HG02884 (cell line): ENCODE measurements around the gene RHO.

Experiments
- ATAC-seq: cut with Tn5 transposase; IDR thresholded peaks from one replicate; pipeline ENCODE4 v1.9.1; 2021; ENCODE audit warnings: mild to moderate bottlenecking, moderate library complexity; ENCODE audit not compliant: unreplicated experiment

The RHO gene

DNA sequence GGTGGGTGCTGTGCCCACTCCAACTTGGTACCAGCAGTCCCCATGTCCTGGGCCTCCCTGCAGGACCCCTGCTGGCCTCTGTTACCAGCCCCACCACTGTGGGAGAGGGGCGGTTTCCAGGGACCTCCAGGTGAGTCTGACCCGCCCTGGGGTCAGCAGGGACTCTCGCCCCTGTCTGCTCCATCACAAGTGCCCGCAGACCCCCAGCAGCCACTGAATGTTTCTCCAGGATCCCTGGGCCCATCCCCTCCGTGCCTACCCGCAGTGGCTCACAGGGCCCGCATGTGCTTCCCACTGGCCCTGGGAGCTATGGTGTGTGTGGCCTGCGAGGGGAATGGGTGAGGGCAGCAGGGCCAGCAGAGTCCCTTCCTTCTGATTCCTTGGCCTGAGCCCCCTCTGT, 9.9 kb upstream of the RHO start:
- ATAC-seq: no peak

DNA sequence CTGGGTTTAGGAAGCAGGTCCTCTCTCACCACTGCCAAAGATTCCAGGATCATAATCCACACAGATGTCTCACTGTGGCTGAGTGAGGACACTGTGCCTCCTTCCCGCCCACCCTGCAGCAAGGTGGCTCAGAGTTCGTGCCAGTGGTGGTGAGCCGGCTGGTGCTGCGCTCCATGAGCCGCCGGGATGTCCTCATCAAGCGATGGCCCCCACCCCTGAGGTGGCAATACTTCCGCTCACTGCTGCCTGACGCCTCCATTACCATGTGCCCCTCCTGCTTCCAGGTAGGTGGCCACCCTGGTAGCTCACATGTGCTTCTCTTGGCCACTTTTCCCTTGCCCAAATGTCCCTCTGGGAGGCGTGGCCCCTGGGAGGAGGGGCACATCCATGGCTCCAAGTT, 9.0 kb upstream of the RHO start:
- no peak for ATAC-seq

DNA sequence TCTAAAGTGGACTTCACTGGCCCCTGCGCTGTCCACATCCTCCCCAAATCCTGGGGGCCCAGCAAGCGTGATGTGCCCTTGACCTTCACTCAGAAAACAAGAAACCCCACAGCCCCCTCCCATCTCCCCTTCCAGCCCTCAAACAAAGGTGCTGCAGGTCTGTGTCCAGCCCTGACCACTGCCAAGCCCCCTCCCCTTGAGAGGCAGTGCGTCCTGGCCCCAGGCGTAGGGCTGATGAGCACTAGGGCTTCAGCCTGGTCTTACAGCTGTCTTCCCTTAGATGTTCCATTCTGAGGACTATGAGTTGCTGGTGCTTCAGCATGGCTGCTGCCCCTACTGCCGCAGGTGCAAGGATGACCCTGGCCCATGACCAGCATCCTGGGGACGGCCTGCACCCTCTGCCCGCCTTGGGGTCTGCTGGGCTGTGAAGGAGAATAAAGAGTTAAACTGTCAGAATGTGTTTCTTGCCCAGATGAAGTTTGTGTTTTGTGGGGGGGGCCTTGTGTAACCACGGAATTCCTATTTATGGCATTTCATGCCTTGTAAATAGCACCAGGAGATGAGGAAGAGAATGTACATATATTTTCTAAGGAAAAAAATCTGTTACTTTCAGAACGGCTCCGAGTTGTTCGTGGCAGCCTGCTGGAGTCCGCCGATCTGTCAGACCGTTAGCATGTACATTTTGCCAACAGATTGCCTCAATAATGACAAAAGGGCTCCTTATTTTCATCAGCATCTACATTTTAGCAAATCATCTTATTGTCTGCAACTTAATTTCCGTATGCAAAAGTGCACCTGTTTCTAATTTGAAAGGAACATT, 8.3 kb upstream of the RHO start:
- no peak for ATAC-seq

DNA sequence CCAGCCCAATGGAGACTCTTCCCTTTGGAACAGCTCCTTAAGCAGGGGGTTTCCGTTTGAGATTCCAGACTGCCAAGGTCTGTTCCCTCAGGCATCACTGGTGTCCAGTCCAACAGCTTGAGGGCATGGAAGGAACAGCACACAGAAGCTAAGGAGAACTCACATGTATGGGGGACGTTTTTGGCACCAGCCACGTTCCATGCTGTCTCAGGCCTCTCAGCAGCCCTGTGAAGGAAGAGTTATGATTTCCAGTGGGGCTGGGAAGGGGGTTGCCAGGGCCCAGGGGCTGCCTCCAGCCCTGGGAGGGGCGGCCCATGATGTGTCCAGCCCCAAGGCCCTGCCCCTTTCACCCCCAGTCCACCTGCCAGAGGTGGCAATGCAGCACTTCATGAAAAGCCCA, 7.5 kb upstream of the RHO start:
- no peak for ATAC-seq

DNA sequence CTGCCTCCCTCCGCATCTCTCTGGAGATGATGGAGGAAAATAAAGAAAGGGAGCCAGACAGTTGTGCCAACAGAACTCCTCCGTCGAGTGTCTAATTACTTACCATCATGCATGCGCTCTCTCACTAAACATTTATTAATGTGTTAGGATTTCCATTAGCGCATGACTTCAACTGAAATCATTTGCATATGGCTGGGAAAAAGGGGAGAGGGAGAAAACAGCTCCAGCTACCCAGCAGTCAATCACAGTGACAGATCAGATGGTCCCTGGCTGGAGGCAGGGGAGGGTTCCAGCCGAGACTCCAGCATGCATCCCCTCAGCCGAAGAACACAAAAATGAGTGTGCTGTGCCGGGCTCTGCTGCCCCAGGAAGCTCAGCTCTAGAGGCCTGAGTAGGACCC, 6.8 kb upstream of the RHO start:
- ATAC-seq: no peak

DNA sequence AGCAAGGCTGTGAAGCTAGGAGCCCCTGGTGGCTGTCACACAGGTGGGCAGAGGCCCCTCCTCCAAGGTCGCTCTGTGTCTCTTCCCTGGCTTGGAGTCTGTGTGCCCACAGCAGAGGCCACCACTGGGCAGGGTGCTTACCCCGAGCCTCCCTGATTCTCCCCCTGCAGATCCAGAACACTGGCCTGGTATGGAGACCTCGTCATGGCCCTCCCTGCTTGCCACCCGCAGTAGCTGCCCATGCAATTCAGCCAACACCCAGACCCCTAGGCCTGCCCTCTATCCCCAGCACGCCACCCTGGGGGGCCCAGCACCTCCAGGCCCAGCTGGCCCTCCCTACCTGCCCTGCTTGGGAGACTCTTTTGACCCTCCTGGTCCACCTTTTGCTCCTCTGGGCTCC, 5.5 kb upstream of the RHO start:
- ATAC-seq: no peak

DNA sequence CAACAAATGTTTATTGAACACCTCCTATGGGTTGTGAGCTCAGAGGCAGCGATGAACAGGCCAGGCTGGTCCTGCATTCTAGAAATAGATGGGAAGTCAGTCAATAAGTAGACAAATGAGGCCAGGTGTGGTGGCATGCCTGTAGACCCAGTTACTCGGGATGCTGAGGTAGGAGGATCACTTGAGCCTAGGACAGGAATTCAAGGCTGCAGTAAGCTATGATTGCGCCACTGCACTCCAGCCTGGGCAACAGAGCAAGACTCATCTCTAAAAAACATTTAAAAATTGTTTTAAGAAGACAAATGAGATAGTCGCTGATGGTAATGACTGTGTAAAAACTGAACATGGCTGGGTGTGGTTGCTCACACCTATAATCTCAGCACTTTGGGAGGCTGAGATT, 4.4 kb upstream of the RHO start:
- ATAC-seq: no peak

DNA sequence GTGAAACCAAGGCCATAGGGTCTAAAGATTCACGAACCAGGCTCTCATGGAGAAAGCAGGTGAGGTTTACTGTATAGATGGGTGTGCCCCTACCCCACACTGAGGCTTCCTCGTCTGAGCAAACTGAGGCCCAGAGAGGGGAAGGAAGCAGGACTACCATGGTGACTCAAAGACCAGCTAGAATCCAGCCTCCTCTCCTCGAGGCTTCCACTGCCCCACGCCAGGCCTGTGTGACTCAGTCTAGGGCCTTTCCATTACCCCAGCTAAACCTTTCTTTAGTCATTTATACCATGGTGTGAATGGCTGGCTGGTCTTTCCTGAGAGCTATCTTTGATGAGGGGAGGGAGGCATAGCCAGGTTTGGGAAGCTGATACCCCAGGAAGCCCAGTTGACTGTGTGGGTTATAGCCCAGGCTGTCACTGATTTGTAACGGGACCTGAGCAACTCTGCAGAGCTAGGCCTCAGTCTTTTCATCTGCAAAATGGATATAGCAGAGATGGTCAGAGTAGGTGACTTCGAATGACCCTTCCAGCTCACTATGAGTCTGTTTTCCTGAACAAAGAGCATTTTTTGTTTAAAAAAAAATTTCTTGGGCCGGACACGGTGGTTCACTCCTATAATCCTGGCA, 3.0 kb upstream of the RHO start:
- ATAC-seq: no peak

DNA sequence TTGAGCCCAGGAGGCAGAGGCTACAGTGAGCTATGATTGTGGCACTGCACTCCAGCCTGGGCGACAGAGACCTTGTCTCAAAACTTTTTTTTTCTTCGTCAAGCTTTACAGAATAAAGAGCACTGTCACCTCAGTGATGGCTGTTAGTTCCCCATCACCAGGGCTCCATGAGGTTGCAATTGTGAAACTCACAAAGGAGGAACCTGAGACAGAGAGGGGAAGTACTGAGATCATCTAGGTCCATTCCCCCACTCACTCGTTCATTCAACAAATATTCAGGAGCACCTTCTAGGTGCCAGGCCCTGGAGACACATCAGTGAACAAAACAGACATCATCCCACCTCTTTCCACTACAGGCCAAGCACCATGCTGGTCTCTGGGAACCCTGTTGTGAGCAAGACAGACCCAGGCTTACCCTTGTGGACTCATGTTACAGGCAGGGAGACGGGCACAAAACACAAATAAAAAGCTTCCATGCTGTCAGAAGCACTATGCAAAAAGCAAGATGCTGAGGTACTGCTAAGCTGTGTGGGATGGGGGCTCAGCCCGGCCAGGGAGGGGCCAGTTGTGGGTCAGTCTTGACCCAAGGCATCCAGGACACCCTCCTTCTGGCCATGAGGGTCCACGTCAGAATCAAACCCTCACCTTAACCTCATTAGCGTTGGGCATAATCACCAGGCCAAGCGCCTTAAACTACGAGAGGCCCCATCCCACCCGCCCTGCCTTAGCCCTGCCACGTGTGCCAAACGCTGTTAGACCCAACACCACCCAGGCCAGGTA, 2.1 kb upstream of the RHO start:
- ATAC-seq: peak; percentile 97

DNA sequence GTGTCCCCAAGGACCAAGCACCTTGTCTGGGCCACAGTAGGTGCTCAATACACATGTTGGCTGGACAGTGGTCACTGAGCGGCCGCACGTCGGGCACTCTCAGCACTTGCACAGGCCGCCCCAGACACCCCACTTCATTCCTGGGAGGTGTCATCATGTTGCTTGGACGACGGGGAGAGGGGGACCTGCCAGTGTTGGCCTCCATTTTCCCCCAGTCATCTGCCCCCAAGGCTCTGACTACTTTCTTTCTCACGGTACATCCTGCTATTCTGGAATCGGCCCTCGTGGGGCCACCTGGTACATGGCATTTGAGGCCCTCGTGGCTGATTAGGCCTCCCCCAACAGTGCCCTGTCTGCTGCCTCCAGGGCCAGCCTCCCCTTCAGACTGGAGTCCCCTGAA, 1.2 kb upstream of the RHO start:
- ATAC-seq: no peak

DNA sequence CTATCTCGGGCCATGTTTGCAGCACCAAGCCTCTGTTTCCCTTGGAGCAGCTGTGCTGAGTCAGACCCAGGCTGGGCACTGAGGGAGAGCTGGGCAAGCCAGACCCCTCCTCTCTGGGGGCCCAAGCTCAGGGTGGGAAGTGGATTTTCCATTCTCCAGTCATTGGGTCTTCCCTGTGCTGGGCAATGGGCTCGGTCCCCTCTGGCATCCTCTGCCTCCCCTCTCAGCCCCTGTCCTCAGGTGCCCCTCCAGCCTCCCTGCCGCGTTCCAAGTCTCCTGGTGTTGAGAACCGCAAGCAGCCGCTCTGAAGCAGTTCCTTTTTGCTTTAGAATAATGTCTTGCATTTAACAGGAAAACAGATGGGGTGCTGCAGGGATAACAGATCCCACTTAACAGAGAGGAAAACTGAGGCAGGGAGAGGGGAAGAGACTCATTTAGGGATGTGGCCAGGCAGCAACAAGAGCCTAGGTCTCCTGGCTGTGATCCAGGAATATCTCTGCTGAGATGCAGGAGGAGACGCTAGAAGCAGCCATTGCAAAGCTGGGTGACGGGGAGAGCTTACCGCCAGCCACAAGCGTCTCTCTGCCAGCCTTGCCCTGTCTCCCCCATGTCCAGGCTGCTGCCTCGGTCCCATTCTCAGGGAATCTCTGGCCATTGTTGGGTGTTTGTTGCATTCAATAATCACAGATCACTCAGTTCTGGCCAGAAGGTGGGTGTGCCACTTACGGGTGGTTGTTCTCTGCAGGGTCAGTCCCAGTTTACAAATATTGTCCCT, 1.2 kb downstream of the RHO start:
- no peak for ATAC-seq

DNA sequence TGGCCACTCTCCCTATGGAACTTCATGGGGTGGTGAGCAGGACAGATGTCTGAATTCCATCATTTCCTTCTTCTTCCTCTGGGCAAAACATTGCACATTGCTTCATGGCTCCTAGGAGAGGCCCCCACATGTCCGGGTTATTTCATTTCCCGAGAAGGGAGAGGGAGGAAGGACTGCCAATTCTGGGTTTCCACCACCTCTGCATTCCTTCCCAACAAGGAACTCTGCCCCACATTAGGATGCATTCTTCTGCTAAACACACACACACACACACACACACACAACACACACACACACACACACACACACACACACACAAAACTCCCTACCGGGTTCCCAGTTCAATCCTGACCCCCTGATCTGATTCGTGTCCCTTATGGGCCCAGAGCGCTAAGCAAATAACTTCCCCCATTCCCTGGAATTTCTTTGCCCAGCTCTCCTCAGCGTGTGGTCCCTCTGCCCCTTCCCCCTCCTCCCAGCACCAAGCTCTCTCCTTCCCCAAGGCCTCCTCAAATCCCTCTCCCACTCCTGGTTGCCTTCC, 1.9 kb downstream of the RHO start:
- no peak for ATAC-seq

DNA sequence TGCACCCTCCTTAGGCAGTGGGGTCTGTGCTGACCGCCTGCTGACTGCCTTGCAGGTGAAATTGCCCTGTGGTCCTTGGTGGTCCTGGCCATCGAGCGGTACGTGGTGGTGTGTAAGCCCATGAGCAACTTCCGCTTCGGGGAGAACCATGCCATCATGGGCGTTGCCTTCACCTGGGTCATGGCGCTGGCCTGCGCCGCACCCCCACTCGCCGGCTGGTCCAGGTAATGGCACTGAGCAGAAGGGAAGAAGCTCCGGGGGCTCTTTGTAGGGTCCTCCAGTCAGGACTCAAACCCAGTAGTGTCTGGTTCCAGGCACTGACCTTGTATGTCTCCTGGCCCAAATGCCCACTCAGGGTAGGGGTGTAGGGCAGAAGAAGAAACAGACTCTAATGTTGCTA, 2.4 kb downstream of the RHO start:
- ATAC-seq: no peak

DNA sequence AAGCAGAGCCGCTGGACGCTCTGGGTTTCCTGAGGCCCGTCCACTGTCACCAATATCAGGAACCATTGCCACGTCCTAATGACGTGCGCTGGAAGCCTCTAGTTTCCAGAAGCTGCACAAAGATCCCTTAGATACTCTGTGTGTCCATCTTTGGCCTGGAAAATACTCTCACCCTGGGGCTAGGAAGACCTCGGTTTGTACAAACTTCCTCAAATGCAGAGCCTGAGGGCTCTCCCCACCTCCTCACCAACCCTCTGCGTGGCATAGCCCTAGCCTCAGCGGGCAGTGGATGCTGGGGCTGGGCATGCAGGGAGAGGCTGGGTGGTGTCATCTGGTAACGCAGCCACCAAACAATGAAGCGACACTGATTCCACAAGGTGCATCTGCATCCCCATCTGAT, 3.3 kb downstream of the RHO start:
- no peak for ATAC-seq

DNA sequence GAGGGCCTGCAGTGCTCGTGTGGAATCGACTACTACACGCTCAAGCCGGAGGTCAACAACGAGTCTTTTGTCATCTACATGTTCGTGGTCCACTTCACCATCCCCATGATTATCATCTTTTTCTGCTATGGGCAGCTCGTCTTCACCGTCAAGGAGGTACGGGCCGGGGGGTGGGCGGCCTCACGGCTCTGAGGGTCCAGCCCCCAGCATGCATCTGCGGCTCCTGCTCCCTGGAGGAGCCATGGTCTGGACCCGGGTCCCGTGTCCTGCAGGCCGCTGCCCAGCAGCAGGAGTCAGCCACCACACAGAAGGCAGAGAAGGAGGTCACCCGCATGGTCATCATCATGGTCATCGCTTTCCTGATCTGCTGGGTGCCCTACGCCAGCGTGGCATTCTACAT, 3.8 kb downstream of the RHO start:
- ATAC-seq: no peak

DNA sequence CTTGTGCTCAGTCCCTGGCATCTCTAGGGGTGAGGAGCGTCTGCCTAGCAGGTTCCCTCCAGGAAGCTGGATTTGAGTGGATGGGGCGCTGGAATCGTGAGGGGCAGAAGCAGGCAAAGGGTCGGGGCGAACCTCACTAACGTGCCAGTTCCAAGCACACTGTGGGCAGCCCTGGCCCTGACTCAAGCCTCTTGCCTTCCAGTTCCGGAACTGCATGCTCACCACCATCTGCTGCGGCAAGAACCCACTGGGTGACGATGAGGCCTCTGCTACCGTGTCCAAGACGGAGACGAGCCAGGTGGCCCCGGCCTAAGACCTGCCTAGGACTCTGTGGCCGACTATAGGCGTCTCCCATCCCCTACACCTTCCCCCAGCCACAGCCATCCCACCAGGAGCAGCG, 5.0 kb downstream of the RHO start:
- ATAC-seq: no peak

DNA sequence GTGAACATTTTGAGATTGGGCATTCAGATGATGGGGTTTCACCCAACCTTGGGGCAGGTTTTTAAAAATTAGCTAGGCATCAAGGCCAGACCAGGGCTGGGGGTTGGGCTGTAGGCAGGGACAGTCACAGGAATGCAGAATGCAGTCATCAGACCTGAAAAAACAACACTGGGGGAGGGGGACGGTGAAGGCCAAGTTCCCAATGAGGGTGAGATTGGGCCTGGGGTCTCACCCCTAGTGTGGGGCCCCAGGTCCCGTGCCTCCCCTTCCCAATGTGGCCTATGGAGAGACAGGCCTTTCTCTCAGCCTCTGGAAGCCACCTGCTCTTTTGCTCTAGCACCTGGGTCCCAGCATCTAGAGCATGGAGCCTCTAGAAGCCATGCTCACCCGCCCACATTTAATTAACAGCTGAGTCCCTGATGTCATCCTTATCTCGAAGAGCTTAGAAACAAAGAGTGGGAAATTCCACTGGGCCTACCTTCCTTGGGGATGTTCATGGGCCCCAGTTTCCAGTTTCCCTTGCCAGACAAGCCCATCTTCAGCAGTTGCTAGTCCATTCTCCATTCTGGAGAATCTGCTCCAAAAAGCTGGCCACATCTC, 6.1 kb downstream of the RHO start:
- ATAC-seq: no peak

DNA sequence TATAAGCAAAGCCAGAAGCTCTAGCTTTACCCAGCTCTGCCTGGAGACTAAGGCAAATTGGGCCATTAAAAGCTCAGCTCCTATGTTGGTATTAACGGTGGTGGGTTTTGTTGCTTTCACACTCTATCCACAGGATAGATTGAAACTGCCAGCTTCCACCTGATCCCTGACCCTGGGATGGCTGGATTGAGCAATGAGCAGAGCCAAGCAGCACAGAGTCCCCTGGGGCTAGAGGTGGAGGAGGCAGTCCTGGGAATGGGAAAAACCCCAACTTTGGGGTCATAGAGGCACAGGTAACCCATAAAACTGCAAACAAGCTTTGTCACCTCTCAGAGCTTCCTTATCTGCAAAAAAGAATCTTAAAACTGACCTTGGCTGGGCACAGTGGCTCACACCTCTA, 6.6 kb downstream of the RHO start:
- no peak for ATAC-seq

DNA sequence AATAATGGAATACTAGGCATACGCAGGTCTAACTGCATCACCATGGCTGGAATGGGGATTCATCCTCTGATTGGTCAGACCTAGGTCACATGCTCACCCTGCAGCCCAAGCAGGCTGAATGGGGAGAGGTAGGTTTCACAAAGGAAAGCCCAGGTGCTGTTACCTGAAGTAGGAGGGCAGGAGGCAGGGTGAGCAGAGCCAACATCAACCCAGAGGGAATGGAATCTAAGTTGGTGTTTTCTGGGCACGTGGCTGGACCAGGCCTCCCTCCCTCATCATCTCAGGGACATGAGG, 7.9 kb downstream of the RHO start:
- no peak for ATAC-seq

DNA sequence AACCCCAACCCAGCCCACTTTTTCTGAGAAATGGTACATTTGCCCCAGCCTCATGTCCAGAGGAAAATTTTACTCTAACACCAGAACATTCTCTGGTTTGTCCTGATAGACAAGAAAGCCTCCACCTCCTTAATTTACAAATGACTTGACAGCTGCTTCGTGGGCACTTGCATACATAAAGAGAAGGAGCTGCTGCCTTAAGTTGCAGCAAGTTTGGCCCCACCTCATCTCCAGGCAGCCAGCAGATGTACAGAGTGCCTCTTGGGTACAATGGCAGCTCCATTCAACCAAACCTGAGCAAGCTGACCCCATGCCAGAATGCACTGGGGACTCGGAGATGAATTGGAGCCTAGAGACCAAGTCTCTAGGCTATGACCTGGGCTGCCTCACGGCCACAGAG, 8.4 kb downstream of the RHO start:
- ATAC-seq: no peak

DNA sequence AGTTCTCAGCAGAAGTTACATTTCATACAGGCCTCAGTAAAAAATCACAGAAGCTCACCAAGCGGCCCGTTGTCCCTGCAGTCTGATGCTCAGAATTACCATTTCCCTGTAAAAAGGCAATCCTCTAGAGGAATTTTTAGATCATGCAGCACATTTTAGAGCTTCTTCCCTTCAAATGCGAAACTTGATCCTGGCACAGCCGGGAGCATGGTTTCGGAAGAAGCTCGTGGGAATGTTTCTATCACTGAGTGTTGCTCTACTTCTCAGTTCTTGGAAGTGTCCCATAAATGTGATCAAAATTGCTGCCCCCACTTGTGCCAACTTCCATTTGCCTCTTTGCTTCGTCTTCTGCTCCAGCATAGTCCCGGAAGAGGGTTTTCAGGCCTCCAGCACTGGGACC, 10.8 kb downstream of the RHO start:
- no peak for ATAC-seq
